ENCODE data around the gene NLRP9.

NLRP9 gene

DNA sequence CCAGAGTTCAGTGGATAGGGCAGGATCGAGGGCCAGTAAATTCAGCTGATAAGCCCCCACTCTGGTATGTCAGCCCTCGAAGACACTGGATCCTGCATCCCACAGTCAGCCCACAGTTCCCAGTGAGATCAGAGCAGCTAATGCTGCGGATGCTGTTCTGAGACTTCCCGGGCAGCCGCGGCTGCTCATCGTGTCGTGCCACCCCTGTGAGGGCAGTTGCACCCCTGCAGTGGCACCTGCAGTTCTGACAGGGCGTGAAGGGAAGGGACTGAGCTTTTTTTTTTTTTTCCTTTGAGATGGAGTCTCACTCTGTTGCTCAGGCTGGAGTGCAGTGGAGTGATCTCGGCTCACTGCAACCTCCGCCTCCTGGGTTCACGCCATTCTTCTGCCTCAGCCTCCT is 70.7 kb downstream of the NLRP9 start:
- Histone ChIP-seq H3K27ac (no peak overlapping the region), H3K4me1 (peaks cover 0 to 6% (median 0%) of the 10 kb centered on the region in 4 donors), H3K27me3 (no peaks in the 10 kb centered on the region), H3K36me3 (peaks cover 74 to 97% (median 85%) of the 10 kb centered on the region in 3 donors), H3K4me3 (no peak overlapping the region), H3K9me3 (no peaks in the 10 kb centered on the region)
- intact Hi-C loops (cut with DNase I; ENCODE audit: low total_unique reads): no loop called here
- DNase-seq: no peak
- no peak for TF ChIP-seq CTCF (IDR thresholded peaks at IDR 0.05)

DNA sequence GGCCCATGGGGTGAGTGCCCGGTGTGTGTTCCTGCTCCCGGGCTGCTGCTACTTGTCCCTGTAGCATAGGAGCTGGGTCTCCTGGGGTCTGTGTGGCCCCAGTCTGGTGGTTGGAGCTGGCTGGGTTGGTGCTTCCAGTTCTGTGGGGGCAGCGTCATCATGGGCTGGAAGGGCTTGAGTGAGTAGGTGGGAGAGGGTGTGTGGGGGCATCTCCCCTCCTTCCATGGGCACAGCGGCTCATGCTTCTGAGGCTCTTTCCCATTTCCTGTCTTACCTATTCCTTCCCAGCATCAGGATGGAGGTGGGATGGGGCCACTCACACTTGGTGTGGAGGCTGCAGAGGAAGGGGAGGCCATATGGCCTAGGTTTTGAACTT is 71.2 kb downstream of the NLRP9 start:
- no peaks in the 10 kb centered on the region for H3K27me3 ChIP-seq
- no peak for DNase-seq
- H3K4me3 ChIP-seq: no peak overlapping the region
- peaks cover 0 to 6% (median 0%) of the 10 kb centered on the region in 4 donors for H3K4me1 ChIP-seq
- peaks cover 78 to 99% (median 90%) of the 10 kb centered on the region in 3 donors for H3K36me3 ChIP-seq
- H3K9me3 ChIP-seq: no peaks in the 10 kb centered on the region
- H3K27ac ChIP-seq: no peak overlapping the region
- no peak for TF ChIP-seq CTCF (IDR thresholded peaks at IDR 0.05)
- intact Hi-C loops (cut with DNase I; ENCODE audit: low total_unique reads): no loop called here

GRCh38 chr19:55666343-55667005 is 71.7 kb downstream of the NLRP9 start:
- TF ChIP-seq CTCF (IDR thresholded peaks at IDR 0.05): no peak
- peaks cover 0 to 6% (median 0%) of the 10 kb centered on the region in 4 donors for H3K4me1 ChIP-seq
- H3K9me3 ChIP-seq: no peaks in the 10 kb centered on the region
- no peak for DNase-seq
- peaks cover 83 to 100% (median 95%) of the 10 kb centered on the region in 3 donors for H3K36me3 ChIP-seq
- no peak overlapping the region for H3K4me3 ChIP-seq
- no peaks in the 10 kb centered on the region for H3K27me3 ChIP-seq
- intact Hi-C loops (cut with DNase I; ENCODE audit: low total_unique reads): no loop called here
- H3K27ac ChIP-seq: no peak overlapping the region

GRCh38 chr19:55663846-55664536 is 74.2 kb downstream of the NLRP9 start:
- Histone ChIP-seq H3K9me3 (no peaks in the 10 kb centered on the region), H3K36me3 (peaks cover 78 to 100% (median 97%) of the 10 kb centered on the region in 3 donors), H3K27ac (no peak overlapping the region), H3K4me1 (peaks cover 0 to 13% (median 12%) of the 10 kb centered on the region in 4 donors), H3K4me3 (no peak overlapping the region), H3K27me3 (no peaks in the 10 kb centered on the region)
- TF ChIP-seq CTCF (IDR thresholded peaks at IDR 0.05): no peak
- no peak for DNase-seq
- intact Hi-C loops (cut with DNase I; ENCODE audit: low total_unique reads): no loop called here

DNA sequence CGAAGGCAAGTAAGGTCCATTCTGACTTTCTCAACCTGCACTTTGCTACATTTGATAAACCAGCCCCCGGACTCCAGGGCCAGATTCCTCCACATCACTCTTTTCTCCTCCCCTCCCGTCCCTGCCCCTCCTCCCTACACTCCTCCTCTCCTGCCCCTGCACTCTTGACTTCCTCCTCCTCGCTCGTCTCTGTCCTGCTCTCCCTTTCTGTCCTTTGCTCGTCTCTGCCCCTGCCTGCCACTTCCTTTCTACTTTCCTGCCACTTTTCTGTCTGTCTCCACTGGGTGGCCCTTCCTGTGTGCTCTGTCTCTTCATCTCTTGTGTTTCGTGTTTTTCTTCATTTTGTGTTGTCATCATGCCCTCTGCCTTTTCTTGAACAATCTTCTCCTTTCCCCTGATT is 76.4 kb downstream of the NLRP9 start:
- TF ChIP-seq CTCF (IDR thresholded peaks at IDR 0.05): no peak
- Histone ChIP-seq H3K27ac (no peak overlapping the region), H3K4me1 (peaks cover 0 to 35% (median 34%) of the 10 kb centered on the region in 4 donors), H3K9me3 (no peaks in the 10 kb centered on the region), H3K4me3 (no peak overlapping the region), H3K36me3 (peaks cover 58 to 85% (median 76%) of the 10 kb centered on the region in 3 donors), H3K27me3 (no peaks in the 10 kb centered on the region)
- intact Hi-C loops (cut with DNase I; ENCODE audit: low total_unique reads): no loop called here
- no peak for DNase-seq

Data from tibial artery (tissue), 4 donors.